HG02970 (cell line): ENCODE results near the gene INSR.
"Not testable (repeated sequence)": the region's sequence is repeated elsewhere in the genome, so short reads cannot be mapped to it uniquely, and the experiment has no call there.

ENCODE experiments used
- ATAC-seq: cut with Tn5 transposase; IDR thresholded peaks from one replicate; pipeline ENCODE4 v1.9.1; 2021; ENCODE audit warnings: mild to moderate bottlenecking, moderate library complexity, moderate number of reproducible peaks; ENCODE audit not compliant: unreplicated experiment, low FRiP score

The INSR gene

DNA sequence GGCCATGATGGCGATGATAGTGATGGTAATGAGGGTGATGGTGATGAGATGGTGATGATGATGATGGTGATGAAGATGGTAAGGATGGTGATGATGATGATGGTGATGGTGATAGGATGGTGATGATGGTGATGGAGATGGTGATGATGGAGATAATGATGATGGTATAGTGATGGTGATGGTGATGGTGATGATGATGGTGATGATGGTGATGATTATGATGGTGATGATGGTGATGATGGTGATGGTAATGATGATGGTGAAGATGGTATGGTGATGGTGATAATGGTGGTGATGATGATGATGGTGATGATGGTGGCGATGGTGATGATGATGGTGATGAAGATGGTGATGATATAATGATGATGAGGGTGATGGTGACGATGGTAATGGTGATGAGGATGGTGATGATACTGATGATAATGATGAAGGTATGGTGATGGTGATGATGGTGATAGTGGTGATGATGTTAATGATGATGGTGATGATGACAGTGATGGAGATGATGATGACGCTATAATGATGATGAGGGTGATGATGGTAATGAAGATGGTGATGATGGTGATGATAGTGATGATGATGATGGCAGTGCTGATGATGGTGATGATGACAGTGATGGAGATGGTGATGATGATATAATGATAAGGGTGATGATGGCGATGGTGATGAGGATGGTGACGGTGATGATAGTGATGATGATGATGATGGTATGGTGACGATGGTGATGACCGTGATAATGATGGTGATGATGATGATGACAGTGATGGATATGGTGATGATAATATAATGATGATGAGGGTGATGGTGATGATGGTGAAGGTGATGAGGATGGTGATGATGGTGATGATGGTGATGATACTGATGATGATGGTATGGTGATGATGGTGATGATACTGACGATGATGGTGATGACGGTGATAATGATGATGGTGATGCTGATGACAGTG, 187.2 kb downstream of the INSR start:
- ATAC-seq = no peak

DNA sequence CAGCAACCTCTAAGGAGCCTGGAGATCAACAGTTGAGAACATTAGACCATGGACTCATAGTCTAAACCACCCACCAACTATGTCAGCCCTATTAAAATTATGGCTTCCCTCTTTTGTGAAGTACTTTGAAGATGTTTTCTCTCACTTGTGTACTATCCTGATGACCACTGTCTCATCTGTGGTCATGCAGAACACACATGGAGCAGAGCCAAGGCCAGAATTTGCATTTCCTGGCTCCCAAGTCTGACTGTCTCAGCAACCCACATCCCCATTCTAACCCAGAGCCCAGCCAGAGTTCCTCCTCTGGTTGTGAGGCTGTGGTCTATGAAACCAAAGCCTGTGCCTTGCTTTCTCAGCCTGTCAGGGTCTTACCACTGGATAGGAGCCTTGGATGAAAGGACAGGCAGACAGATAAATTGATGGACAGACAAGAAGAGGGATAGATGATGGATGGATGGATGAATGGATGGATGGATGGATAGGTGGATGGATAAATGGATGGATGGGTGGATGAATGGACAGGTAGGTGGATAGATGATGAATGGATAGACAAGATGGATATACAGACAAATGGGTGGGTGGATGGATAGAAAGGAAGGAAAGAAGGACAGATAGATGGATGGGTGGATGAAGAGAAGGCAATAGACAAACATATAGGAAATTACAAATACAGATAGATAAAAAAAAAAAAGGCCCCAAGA, 189.3 kb downstream of the INSR start:
- ATAC-seq = no peak

DNA sequence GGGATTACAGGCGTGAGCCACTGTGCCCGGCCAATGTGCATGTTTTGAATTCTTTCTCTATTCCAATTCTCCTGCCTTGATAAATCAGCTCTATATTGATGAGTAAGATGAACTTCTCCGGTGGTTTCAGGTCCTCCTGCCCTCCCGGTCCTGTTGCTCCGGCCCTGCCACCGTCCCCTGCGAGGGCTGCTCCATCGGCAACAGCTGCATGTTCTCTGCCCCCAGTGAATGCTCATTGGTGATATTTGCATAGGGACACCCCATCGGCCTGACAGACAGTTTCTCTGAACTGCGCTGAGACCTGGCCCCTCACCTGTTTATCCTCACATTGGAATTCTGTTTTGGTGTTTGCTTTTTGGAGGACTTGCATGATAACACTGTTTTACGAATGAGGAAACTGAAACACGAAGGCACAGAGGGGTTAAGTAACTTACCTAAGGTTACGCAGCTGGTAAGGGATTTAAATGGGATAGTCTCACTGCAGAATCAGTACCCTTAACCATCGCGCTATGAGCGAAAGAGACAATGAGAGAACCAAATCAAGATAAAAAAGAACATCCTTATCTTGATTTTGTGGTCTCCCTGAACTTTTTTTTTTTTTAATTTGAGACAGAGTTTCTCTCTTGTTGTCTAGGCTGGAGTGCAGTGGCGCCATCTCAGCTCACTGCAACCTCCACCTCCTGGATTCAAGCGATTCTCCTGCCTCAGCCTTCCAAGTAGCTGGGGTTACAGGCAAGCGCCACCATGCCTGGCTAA, 192.5 kb downstream of the INSR start:
- ATAC-seq = no peak

DNA sequence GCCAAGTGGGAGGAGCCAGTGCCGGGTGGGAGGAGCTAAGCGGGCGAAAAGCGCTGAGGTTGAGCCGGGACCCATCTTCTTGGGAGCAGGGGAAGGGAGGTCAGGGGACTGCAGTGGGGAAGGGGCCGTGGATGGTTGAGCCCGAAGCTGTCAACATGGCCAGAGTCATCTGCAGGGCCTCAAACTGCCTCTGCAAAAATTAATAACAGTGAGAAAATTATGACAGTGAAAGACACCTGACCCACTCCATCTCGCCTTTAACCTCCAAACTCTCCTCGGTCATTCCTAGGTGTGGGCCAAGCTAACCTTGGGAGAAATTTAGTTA, 194.7 kb downstream of the INSR start:
- no peak for ATAC-seq

DNA sequence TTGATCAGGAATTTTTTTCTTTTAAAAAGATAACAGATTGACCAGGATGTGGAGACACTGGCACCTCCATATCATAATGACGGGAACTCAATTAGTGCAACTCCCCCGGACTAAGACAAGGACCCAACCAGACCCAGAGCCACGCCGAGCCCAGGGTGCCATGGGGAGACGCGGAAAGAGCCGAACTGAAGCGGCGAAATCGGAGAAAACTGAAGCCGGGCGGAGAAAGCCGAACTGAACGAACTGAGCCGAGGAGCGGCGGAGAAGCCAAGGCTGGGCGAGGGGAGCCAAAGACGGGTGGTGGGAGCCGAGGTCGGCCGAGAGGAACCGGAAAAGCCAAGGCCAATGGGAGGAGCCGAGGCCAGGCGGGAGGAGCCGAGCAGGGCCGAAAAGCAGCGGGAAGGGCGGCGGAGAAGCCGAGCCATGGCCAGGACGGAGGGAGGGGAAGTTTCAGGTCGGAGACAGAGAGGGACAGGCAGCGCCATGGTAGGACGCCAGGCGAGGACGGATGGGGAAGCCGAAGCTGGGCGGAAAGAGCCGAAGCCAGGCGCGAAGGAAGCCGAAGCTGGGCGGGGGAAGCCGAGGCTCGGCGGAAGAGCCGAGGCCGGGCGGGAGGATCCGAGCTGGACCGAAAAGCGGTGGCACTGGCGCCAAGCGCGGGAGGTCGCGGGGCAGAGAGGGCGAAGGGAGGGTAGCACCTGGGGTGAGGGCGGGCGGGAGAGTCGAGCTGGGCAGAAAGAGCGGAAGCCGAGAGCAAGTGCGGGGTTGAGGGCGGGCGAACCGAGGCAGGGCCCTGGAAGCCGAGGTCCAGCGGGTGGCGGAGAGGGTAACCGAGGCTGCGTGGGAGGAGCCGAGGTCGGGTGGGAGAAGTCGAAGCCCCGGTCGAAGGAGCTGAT, 195.3 kb downstream of the INSR start:
- peak; percentile 70 for ATAC-seq

DNA sequence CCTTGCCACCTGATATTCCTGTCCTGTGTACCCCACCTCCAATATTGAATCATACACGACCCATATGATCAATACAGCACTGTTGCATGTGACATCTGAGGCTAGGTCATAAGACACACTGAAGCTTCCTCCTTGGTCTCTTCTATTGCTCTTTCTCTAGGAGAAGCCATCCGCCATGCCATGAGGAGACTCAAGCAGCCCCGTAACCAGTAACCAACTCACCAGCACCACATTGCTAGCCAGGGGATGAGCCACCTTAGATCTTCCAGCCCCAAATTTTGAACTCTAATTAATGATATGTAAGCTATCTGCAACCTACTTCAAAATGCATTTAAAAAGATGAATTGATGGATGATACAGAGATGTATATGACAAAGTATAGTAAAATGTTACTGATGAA, 196.1 kb downstream of the INSR start:
- no peak for ATAC-seq

DNA sequence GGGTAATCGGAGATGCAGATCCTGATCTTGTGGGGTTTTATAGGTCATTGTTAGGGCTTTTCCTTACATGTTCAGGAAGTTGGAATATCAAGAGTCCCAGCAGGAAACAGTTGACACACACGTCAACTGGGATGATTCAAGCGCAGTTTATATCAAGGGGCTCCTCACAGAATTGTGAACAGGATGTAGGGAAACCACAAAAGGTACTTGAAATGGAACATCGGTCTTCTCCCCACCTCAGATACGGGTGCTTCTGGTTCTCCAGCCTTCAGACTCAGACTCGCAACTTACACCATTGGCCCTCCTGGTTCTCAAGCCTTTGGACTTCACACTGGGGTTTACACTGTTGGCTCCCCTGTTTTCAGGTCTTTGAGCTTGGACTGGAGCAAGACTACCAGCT, 205.2 kb downstream of the INSR start:
- no peak for ATAC-seq

DNA sequence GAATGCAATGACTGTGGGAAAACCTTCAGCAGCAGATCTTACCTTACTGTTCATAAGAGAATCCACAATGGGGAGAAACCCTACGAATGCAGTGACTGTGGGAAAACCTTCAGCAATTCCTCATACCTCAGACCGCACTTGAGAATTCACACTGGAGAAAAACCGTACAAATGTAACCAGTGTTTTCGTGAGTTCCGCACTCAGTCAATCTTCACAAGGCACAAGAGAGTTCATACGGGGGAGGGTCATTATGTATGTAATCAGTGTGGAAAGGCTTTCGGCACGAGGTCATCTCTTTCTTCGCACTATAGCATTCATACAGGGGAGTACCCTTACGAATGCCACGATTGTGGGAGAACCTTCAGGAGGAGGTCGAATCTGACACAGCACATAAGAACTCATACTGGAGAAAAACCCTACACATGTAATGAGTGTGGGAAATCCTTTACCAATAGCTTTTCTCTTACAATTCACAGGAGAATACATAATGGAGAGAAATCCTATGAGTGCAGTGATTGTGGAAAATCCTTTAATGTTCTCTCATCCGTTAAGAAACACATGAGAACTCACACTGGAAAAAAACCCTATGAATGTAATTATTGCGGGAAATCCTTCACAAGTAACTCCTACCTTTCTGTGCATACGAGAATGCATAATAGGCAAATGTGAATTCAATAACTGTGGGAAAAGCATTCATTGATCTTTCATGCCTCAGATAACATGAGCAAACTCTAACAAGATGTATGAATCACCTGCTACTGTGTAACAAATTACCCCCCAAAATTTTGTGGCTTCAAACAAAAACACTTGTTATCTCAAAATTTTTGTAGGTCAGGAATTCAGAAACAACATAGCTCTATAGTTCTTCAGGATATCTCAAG, 210.9 kb downstream of the INSR start:
- no peak for ATAC-seq

DNA sequence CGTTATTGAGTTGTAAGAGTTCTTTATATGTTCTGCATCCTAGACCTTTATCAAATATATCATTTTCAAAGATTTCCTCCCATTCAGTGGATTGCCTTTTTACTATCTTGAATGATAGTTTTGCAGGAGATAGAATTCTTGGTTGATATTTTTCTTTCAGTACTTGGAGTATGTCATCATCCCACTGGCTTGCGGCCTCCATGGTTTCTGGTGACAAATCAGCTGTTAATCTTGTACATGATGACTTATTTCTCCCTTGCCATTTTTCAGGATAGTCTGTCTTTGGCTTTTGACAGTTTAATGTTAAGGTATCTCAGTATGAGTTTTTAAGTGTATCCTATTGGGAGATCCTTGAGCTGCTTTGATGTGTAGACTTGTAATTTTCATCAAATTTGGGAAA, 216.2 kb downstream of the INSR start:
- ATAC-seq = no peak

DNA sequence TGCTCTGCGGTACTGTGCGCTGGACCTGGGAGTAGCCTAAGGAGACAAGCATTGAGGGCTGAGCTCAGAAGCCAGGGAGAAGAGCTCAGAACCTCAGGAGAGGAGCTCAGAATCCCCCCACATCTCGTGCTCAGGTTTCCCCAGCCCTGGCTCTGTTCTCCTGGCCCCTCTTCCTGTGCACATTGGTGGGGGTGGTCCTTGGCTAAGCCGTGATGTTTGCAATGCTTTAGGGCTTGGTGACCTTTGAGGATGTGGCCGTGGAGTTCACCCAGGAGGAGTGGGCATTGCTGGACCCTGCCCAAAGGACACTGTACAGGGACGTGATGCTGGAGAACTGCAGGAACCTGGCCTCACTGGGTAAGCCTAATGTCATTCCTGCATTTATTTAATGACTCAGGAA, 218.1 kb downstream of the INSR start:
- ATAC-seq = no peak

DNA sequence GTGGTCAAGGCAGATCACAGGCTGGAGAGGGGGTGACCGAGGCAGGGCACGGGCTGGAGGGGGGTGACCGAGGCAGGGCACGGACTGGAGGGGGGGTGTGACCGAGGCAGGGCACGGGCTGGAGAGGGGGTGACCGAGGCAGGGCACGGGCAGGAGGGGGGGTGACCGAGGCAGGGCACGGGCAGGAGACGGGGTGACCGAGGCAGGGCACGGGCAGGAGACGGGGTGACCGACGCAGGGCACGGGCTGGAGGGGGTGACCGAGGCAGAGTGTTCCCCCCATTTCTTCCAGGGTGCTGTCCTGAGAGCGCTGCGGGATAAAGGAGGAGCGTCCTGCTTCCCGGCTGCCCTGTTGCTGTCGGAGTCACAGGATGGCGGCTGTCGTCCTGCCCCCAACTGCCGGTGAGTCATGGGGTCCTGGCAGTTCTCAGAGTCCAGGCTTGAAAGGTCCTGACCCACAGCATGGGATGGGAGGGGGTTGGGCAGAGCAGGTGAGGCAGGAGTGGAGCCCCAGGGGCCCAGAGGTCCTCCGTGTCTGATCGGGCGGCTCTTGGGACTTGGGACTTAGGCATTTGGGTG, 219.4 kb downstream of the INSR start:
- no peak for ATAC-seq

DNA sequence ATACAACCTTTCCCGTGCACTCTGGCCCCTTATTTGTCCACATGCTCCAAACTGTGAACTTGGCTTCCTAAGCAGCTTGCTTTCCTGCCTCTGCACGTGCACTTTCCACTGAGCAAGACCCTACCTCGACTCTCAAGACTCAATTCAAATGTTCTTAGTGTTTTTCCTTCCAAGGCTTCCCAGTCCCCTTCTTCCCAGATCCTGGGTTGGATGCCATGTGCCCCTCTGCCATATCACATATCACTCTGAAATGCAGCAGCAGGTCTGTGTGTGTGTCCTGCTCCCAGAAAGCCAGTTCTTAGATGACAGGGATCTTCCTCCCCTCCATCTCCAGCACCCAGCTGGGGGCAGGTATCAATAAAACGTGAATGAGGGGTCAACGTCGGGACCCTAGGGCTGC, 221.7 kb downstream of the INSR start:
- no peak for ATAC-seq

DNA sequence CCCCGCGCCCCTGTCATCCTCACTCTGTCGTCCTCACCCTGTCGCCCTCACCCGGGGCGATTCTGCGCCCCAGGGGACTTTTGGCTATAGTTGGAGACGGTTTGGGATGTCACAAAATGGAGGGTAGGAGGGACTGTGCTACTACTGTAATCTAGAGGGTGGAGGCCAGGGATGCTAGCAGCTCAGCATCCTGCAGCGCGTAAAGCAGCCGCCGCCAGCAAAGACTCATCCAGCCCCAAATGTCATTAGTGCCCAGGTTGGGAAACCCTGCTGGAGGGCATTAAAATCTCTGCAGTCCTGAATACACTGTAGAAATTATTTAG, 224.3 kb downstream of the INSR start:
- ATAC-seq = no peak

DNA sequence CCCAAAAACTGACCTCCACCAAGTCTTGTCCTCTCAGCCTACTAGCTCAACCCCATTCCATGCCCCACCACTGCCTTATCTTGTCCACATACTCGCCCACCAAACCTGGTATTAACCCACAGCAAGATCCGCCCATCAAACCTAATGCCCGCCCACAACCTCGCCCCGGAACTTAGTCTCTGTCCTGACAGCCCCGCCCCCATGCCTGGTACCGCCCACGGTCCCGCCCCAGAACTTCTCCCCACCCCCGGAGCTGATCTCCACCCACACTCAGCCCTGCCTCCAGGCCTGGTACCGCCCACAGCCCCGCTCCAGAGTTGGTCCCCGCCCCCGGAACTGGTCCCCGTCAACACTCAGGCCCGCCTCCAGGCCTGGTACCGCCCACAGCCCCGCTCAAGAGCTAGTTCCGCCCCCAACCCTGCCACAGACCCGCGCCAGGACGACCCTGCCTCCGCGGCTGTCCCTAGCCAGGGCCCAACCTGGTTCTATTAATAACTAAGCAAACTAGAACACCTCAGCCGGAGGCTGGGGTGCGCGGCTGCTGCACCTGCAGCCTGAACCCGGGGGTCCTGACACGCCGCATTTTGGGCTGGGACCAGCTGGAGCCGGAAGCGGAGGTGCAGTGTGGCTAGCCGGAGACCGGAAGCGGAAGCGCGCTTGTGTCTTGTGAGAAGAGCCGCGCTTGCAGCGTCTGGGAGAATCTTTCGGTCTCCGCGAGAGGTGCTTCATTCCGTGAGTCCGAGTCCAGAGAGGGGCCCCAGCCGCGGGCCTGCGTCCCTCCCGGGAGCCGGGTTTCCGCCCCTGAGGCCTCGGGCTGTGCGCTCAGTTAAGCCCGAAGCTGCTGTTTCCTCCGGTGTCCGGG, 224.9 kb downstream of the INSR start, which contains the start of gene ZNF557:
Gene ZNF557 (plus strand): TSS at position 662 of the 862 bp plus-strand sequence. CDS start 5,372 bp downstream, outside the sequence.
- ATAC-seq = peak; percentile 97

DNA sequence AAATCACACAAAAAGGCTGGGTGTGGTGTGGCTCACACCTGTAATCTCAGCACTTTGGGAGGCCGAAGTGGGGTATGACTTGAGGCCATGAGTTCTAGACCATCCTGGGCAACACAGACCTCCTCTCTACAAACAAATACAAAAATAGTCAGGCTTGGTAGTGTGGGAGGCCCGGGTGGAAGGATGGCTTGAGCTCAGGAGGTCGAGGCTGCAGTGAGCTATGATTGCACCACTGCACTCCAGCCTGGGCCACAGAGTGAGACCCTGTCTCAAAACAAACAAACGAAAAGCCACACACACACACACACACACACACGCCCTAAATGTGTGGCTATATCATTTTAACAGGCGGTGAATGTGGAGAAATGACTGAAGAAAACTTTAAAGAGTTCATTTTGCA, 225.6 kb downstream of the INSR start:
- no peak for ATAC-seq

DNA sequence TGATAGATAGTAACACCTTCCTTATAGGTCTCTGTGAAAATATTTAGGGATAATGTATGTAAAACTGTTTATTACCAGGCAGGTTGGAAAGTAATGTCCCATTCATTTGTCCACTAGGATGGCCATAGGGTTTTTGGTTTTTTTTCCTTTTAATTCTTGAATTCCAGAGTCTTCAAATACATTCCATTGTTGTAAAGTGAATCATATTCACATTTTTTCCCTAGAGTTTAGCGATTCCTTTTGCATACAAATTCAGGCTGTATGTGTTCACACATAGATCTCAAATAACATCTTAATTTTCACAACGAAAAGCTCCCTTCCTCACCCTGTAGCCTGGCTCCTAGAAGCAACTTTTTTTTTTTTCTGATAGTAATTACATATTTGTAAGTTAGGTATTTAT, 226.5 kb downstream of the INSR start:
- no peak for ATAC-seq

DNA sequence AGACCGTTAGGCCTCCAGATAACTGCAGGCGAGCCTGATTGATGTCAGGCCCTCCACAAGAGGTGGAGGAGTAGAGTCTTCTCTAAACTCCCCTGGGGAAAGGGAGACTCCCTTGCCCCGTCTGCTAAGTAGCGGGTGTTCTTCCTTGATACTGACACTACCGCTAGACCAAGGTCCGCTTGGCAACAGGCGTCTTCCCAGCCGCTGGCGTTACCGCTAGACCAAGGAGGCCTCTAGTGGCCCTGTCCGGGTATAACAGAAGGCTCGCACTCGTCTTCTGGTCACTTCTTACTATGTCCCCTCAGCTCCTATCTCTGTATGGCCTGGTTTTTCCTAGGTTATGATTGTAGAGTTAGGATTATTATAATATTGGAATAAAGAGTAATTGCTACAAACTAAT, 227.1 kb downstream of the INSR start:
- not testable (repeated sequence) for ATAC-seq
